OCI-LY1 (cell line): ENCODE data around the gene MAML2.

ENCODE experiments used
- H2AFZ ChIP-seq: fragments of 200-600 bp; sonication (generic), shearing (Covaris generic); 2 replicates; pipeline ENCODE4 v1.6.0; 2014; ENCODE audit warnings: antibody characterized with exemption, mild to moderate bottlenecking, low read length
- H3F3A ChIP-seq: fragments of 200-600 bp; sonication (generic), shearing (Covaris generic); 2 replicates; pipeline ENCODE4 v1.6.0; 2014; ENCODE audit warnings: mild to moderate bottlenecking, antibody characterized with exemption, low read length, moderate library complexity; ENCODE audit not compliant: insufficient read depth
- H3K27ac ChIP-seq: fragments of 200-600 bp; sonication (generic); 2 replicates; pipeline ENCODE4 v1.5.1; 2014; ENCODE audit warnings: low read length, mixed run types, mild to moderate bottlenecking, low read depth; ENCODE audit not compliant: poor library complexity, severe bottlenecking
- H3K27me3 ChIP-seq: fragments of 200-600 bp; sonication (generic); 2 replicates; pipeline ENCODE4 v1.6.0; 2014; ENCODE audit warnings: antibody characterized with exemption, mild to moderate bottlenecking, low read length, moderate library complexity; ENCODE audit not compliant: insufficient read depth
- H3K36me3 ChIP-seq: fragments of 200-600 bp; sonication (generic); 2 replicates; pipeline ENCODE4 v1.6.1; 2014; ENCODE audit warnings: mild to moderate bottlenecking, antibody characterized with exemption, low read length, moderate library complexity, mixed read lengths; ENCODE audit not compliant: insufficient read depth
- H3K4me1 ChIP-seq: fragments of 200-600 bp; sonication (generic); 2 replicates; pipeline ENCODE4 v1.5.1; 2014; ENCODE audit warnings: mild to moderate bottlenecking, low read length, moderate library complexity; ENCODE audit not compliant: insufficient read depth, severe bottlenecking
- H3K4me2 ChIP-seq: fragments of 200-600 bp; sonication (generic), shearing (Covaris generic); 2 replicates; pipeline ENCODE4 v1.6.1; 2014; ENCODE audit warnings: low read length
- H3K4me3 ChIP-seq: fragments of 200-600 bp; sonication (generic); 2 replicates; pipeline ENCODE4 v1.5.1; 2014; ENCODE audit warnings: low read length, low read depth, mild to moderate bottlenecking, mixed read lengths; ENCODE audit not compliant: poor library complexity, severe bottlenecking
- H3K79me2 ChIP-seq: fragments of 200-600 bp; shearing (Covaris generic); 2 replicates; pipeline ENCODE4 v1.6.1; 2016; ENCODE audit warnings: mixed run types, low read length, mixed read lengths; ENCODE audit not compliant: insufficient read depth
- H3K9ac ChIP-seq: fragments of 200-600 bp; sonication (generic), shearing (Covaris generic); 2 replicates; pipeline ENCODE4 v1.6.1; 2014; ENCODE audit warnings: mild to moderate bottlenecking, low read length, mixed read lengths
- H3K9me2 ChIP-seq: fragments of 200-600 bp; sonication (generic), shearing (Covaris generic); 2 replicates; pipeline ENCODE4 v1.6.1; 2014; ENCODE audit warnings: low read depth, mild to moderate bottlenecking, low read length, mixed read lengths
- H3K9me3 ChIP-seq: fragments of 200-600 bp; shearing (Covaris generic); 2 replicates; pipeline ENCODE4 v1.6.1; 2014; ENCODE audit warnings: low read length, mixed read lengths
- H4K20me1 ChIP-seq: fragments of 200-600 bp; sonication (generic), shearing (Covaris generic); 2 replicates; pipeline ENCODE4 v1.6.0; 2016; ENCODE audit warnings: mild to moderate bottlenecking, low read length; ENCODE audit not compliant: insufficient read depth
- CTCF ChIP-seq: fragments of 200-600 bp; sonication (generic), shearing (Covaris generic); IDR thresholded peaks from 2 replicates; pipeline ENCODE4 v1.5.1; 2017; ENCODE audit warnings: mild to moderate bottlenecking, antibody characterized with exemption, low read length, moderate library complexity, mixed read lengths
- EZH2 ChIP-seq: fragments of 200-600 bp; sonication (generic), shearing (Covaris generic); IDR thresholded peaks from 2 replicates; pipeline ENCODE4 v1.8.0; 2017; ENCODE audit warnings: borderline replicate concordance, mixed run types, mild to moderate bottlenecking, antibody characterized with exemption, low read length, moderate library complexity, mixed read lengths

Gene MAML2

GRCh38 chr11:96311120-96311568 is 31.9 kb downstream of the MAML2 start:
- Histone ChIP-seq H3F3A (no peaks in the 10 kb centered on the region), H3K9ac (no peak overlapping the region), H3K27ac (no peak overlapping the region), H3K4me1 (peaks cover 24% of the 10 kb centered on the region), H2AFZ (no peak overlapping the region), H3K4me2 (no peak overlapping the region), H3K27me3 (no peaks in the 10 kb centered on the region), H3K36me3 (no peaks in the 10 kb centered on the region), H4K20me1 (no peaks in the 10 kb centered on the region), H3K9me3 (no peaks in the 10 kb centered on the region), H3K79me2 (no peaks in the 10 kb centered on the region), H3K4me3 (no peak overlapping the region), H3K9me2 (no peaks in the 10 kb centered on the region)
- TF ChIP-seq CTCF (no peak), EZH2 (no peak)

GRCh38 chr11:96310236-96310635 is 32.8 kb downstream of the MAML2 start:
- Histone ChIP-seq H3K79me2 (no peaks in the 10 kb centered on the region), H3K9me2 (no peaks in the 10 kb centered on the region), H2AFZ (no peak overlapping the region), H3K4me3 (no peak overlapping the region), H3K9me3 (no peaks in the 10 kb centered on the region), H3K36me3 (no peaks in the 10 kb centered on the region), H3K9ac (no peak overlapping the region), H3K4me1 (peaks cover 25% of the 10 kb centered on the region), H3F3A (no peaks in the 10 kb centered on the region), H3K27me3 (no peaks in the 10 kb centered on the region), H3K4me2 (no peak overlapping the region), H4K20me1 (no peaks in the 10 kb centered on the region), H3K27ac (no peak overlapping the region)
- TF ChIP-seq EZH2: no peak
- no peak for TF ChIP-seq CTCF

GRCh38 chr11:96309643-96310017 is 33.4 kb downstream of the MAML2 start:
- Histone ChIP-seq H3K4me1 (peaks cover 22% of the 10 kb centered on the region), H2AFZ (no peak overlapping the region), H3K27ac (no peak overlapping the region), H3F3A (no peaks in the 10 kb centered on the region), H3K79me2 (no peaks in the 10 kb centered on the region), H3K9me2 (no peaks in the 10 kb centered on the region), H3K4me2 (no peak overlapping the region), H3K27me3 (no peaks in the 10 kb centered on the region), H4K20me1 (no peaks in the 10 kb centered on the region), H3K4me3 (no peak overlapping the region), H3K9ac (no peak overlapping the region), H3K36me3 (no peaks in the 10 kb centered on the region), H3K9me3 (no peaks in the 10 kb centered on the region)
- TF ChIP-seq CTCF (no peak), EZH2 (no peak)
